CD4-positive, alpha-beta T cell treated with Interleukin-2 at 100 ng/mL for 4 hours (primary cell): ENCODE measurements around the gene ZAP70.

ENCODE experiments used
- DNase-seq: peaks from one replicate; pipeline ENCODE4 v3.0.0-alpha.2; 2020; ENCODE audit warnings: low spot score

The ZAP70 gene

GRCh38 chr2:97734061-97735051 lies 21.0 kb downstream of the ZAP70 start:
- DNase-seq, result no peak

- no peak for DNase-seq
Observed at GRCh38 chr2:97735161-97735561, 21.8 kb downstream of the ZAP70 start.

GRCh38 chr2:97736185-97736584 lies 22.8 kb downstream of the ZAP70 start:
- no peak for DNase-seq

GRCh38 chr2:97736608-97737330 lies 23.4 kb downstream of the ZAP70 start:
- no peak for DNase-seq

GRCh38 chr2:97737421-97738178 lies 24.2 kb downstream of the ZAP70 start:
- no peak for DNase-seq

GRCh38 chr2:97738179-97739019 lies 25.0 kb downstream of the ZAP70 start:
- DNase-seq, result no peak

- no peak for DNase-seq
Observed at GRCh38 chr2:97739020-97739892, 25.9 kb downstream of the ZAP70 start.

- DNase-seq, result no peak
Observed at GRCh38 chr2:97739893-97740245, 26.5 kb downstream of the ZAP70 start.

- DNase-seq, result peak; percentile 44
Observed at GRCh38 chr2:97740590-97741182, 27.3 kb downstream of the ZAP70 start.

- no peak for DNase-seq
Observed at GRCh38 chr2:97741251-97741650, 27.9 kb downstream of the ZAP70 start.

- no peak for DNase-seq
Observed at GRCh38 chr2:97741686-97742085, 28.3 kb downstream of the ZAP70 start.

GRCh38 chr2:97742381-97742847 lies 29.0 kb downstream of the ZAP70 start:
- peak; percentile 61 for DNase-seq

- no peak for DNase-seq
Observed at GRCh38 chr2:97743913-97744312, 30.5 kb downstream of the ZAP70 start.

GRCh38 chr2:97745474-97746174 lies 32.2 kb downstream of the ZAP70 start:
- DNase-seq, result peak; percentile 68

GRCh38 chr2:97747285-97747684 lies 33.9 kb downstream of the ZAP70 start:
- peak; percentile 32 for DNase-seq

GRCh38 chr2:97747716-97748115 lies 34.3 kb downstream of the ZAP70 start:
- no peak for DNase-seq

GRCh38 chr2:97749581-97749980 lies 36.2 kb downstream of the ZAP70 start:
- no peak for DNase-seq

- DNase-seq, result no peak
Observed at GRCh38 chr2:97750017-97750416, 36.6 kb downstream of the ZAP70 start.

- no peak for DNase-seq
Observed at GRCh38 chr2:97751752-97752151, 38.4 kb downstream of the ZAP70 start.
